Nasal cavity respiratory epithelium epithelial cell of viscerocranial mucosa (primary cell): ENCODE results near the gene SLC4A8. TPM values are rescaled to one million over a fixed set of nuclear protein-coding genes. Genes with fewer than 3 reads are reported as not detected.

ENCODE experiments used
- total RNA-seq: library from RNA; depleted of rRNA; stranded (reverse); fragments of >200 nt; gene quantifications from 2 replicates; pipeline ENCODE4 v1.2.3, GENCODE V29; 2014

Gene SLC4A8
- 0.14 and 0.68 TPM in 2 replicates for total RNA-seq

DNA sequence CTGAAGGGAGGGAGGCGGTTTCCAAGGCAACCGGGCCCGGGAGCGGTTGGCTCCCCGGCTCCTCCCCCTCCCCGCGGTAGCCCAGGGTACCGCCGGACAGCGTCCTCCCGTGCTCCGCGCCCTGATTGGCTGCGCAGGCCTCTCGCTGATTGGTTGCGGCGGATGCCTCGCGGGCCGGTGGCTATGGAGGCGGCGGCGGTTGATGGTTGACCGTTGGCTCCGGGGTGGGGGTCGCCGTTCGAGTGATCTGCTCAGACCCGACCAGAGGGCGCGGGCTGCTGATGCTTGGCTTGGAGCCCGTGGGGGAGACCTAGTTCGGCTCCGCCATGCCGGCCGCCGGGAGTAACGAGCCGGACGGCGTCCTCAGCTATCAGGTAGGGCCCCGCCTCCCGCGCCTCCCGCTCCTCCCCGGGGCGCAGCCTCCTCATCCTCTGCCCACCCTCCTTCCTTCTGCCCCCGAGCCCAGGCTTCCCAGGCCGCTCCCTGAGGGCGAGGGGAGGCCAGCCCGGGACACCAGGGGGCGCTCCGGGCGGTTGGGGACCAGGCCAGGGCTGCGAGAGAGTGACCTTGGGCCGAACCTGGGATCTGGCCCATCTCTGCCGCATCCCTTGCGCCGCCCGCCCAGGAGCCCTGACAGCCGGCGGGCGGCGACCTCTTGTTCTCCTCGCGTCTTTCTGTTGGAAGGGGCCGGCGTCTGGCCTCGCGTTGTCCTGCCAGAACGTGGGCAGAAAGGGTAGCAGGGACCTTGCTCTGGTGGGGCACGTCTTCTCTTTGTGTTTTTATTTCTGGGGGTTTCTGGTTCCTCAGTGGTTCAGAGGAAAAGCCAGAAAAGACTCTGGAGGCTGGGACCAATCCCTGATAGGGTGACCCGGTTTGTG is at the start of gene SLC4A8:
TSS of gene SLC4A8 (plus strand) at position 170 of the 878 bp plus-strand sequence. CDS start at position 327, 157 bp downstream.

DNA sequence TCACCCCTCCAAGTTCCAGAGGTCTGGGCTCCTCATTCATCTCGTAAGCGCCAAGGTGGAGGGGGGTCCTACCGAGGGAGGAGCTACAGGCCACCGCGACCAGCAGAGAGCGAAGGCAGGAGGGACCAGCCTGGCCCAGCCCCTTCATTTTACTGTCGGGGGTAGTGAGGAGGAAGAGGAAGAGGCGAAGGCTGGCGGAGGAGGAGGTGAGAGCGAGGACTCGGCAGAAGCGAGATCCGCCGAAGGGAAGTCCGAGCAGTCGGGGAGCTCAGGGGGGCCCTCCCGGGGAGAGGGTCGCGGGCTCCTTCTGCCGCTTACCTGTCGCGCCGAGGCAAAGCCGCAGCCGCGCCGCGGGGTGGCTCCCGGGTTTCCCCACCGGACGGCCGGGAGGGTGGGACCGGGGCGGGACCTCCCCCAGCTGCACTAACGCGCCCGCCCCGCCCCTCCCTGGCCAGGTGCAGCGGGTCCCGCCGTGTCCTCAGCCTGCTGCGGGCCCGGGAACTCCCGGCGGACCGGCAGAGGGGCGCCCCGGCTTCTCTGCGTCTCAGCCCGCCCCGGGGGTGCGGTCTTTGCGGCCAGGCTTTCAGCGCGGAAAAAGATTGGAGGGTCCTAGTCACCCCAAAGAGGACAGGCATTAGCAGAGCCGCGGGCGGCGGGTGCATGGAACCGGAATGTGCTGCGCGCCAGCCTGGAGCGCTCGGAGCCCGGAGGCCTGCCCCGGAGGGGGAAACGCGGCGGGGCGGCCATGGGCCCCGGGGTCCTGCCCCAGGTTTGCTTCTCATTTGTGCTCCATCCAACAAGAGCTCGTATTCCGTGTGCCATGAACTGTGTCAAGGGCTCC is 33.1 kb upstream of the SLC4A8 start, which contains the start of gene GALNT6:
TSS of gene GALNT6 (minus strand) at position 124 of the 841 bp plus-strand sequence. CDS start 11,625 bp downstream, outside the sequence.

Other genes with a start within 250 kb of the SLC4A8 start
- gene POU6F1, start 206.8 kb upstream of the SLC4A8 start, total RNA-seq, result 0.34 and 1.6 TPM in 2 replicates
- gene DAZAP2, start 186.0 kb upstream of the SLC4A8 start, total RNA-seq, result 100 and 107 TPM in 2 replicates
- 8.9 and 24.6 TPM in 2 replicates for gene SMAGP, start 154.4 kb upstream of the SLC4A8 start, total RNA-seq
- not detected in 2 replicates for gene BIN2, start 100.7 kb upstream of the SLC4A8 start, total RNA-seq
- gene CELA1, start 78.2 kb upstream of the SLC4A8 start, total RNA-seq, result under 0.01 TPM in 1 of 2 replicates, not detected in the other
- 6.5 and 73.5 TPM in 2 replicates for gene GALNT6, start 33.4 kb upstream of the SLC4A8 start, total RNA-seq
- gene SCN8A, start 166.4 kb downstream of the SLC4A8 start, total RNA-seq, result 0.64 and 2.7 TPM in 2 replicates